ENCODE data around the gene TAB2. TPM values are rescaled to one million over a fixed set of nuclear protein-coding genes. Genes with fewer than 3 reads are reported as not detected.

TAB2 gene
- total RNA-seq, 1 experiment from 2014 or later = 56.2 TPM

- no peak overlapping the region for H3K56ac ChIP-seq (ENCODE audit: insufficient read length, low read depth, low read length)
- no peak overlapping the region for H3T11ph ChIP-seq (ENCODE audit: low read length)
- H3K4me3 Mint-ChIP-seq = no peak overlapping the region
- no peak overlapping the region for H2BK20ac ChIP-seq (ENCODE audit: low read depth, low read length, poor library complexity, severe bottlenecking)
- no peak overlapping the region for H3K27ac ChIP-seq (ENCODE audit: insufficient read length, low read depth, low read length)
- H3K9me3 ChIP-seq (ENCODE audit: control insufficient read depth, low read depth, low read length) = no peaks in the 10 kb centered on the region
- H2BK12ac ChIP-seq (ENCODE audit: insufficient read length, low read depth, low read length) = no peak overlapping the region
- H4K5ac ChIP-seq (ENCODE audit: insufficient read length, low read depth, low read length) = no peak overlapping the region
- no peaks in the 10 kb centered on the region for H4K20me1 ChIP-seq (ENCODE audit: control insufficient read depth, insufficient read depth, insufficient read length)
- H3K9me3 Mint-ChIP-seq = no peaks in the 10 kb centered on the region
- no peak overlapping the region for H2BK5ac ChIP-seq (ENCODE audit: insufficient read length, low read length)
- no peak overlapping the region for H2AFZ ChIP-seq (ENCODE audit: low read length)
- no peak overlapping the region for H3K23ac ChIP-seq (ENCODE audit: insufficient read length, low read depth, low read length)
- no CpG with 5 or more reads among the region's 6 CpGs for WGBS (ENCODE audit: extremely low coverage, insufficient read length, low lambda C conversion rate)
- no peak overlapping the region for H3K27ac Mint-ChIP-seq
- no peak overlapping the region for H3K4me2 ChIP-seq (ENCODE audit: insufficient read depth, insufficient read length, low read length)
- no peaks in the 10 kb centered on the region for H3K27me3 Mint-ChIP-seq (ENCODE audit: low read depth)
- no peak for TF ChIP-seq CTCF (conservative IDR thresholded peaks at IDR 0.05)
- H3K14ac ChIP-seq (ENCODE audit: insufficient read depth, low read length) = no peak overlapping the region
- H4K91ac ChIP-seq (ENCODE audit: insufficient read length, low read depth, low read length) = no peak overlapping the region
- no peaks in the 10 kb centered on the region for H3K27me3 ChIP-seq (ENCODE audit: insufficient read depth, low read length)
- H3K9ac ChIP-seq (ENCODE audit: extremely low read depth, insufficient read length, low read length) = no peak overlapping the region
- peaks cover 2 to 4% of the 10 kb centered on the region in 2 experiments; a peak in 2 of 4 replicates for H3K4me1 Mint-ChIP-seq
- DNase-seq = no peak
- no peak overlapping the region for H3K18ac ChIP-seq (ENCODE audit: insufficient read length, low read depth, low read length)
- H4K8ac ChIP-seq (replicated peaks; ENCODE audit: insufficient read length, low read depth, low read length) = no peak overlapping the region
- no peak overlapping the region for H2BK15ac ChIP-seq (ENCODE audit: low read depth, low read length)
- no peaks in the 10 kb centered on the region for H3K79me1 ChIP-seq (ENCODE audit: insufficient read depth, low read depth, low read length, poor library complexity, severe bottlenecking)
- H3K4me1 ChIP-seq (ENCODE audit: insufficient read depth, low read length) = no peaks in the 10 kb centered on the region
- no peaks in the 10 kb centered on the region for H3K79me2 ChIP-seq (ENCODE audit: insufficient read depth, low read length)
- no peaks in the 10 kb centered on the region for H3K36me3 Mint-ChIP-seq (ENCODE audit: insufficient read depth in 1 of 3, low read depth in 3 of 3)
- H3K4ac ChIP-seq (ENCODE audit: low read depth, low read length) = no peak overlapping the region
- no peak overlapping the region for H2AK5ac ChIP-seq (ENCODE audit: insufficient read length, low read length)
- no peak overlapping the region for H2BK120ac ChIP-seq (ENCODE audit: low read depth, low read length, poor library complexity, severe bottlenecking)
- H3K23me2 ChIP-seq (ENCODE audit: insufficient read length, low read depth, low read length, poor library complexity, severe bottlenecking) = no peaks in the 10 kb centered on the region
Observed at GRCh38 chr6:149285626-149286025, 31.9 kb upstream of the TAB2 start.
